Middle frontal gyrus (tissue), 1 donor: ENCODE data around the gene GAPDHS.

Source experiments
- DNase-seq: peaks from one replicate; pipeline ENCODE4 v3.0.0-alpha.2; 2015; ENCODE audit warnings: low spot score; ENCODE audit errors: extremely low spot score

GAPDHS gene

GRCh38 chr19:35590875-35591274, 57.6 kb downstream of the GAPDHS start:
- no peak for DNase-seq

GRCh38 chr19:35592226-35592625, 59.0 kb downstream of the GAPDHS start:
- DNase-seq = no peak
